Stimulated activated CD8-positive, alpha-beta memory T cell treated with anti-CD3 and anti-CD28 coated beads, Interleukin-7, amount 100 ng/mL, for 1 hour (primary cell): ENCODE data around the gene ATRNL1.
"Not testable (repeated sequence)": the region's sequence is repeated elsewhere in the genome, so short reads cannot be mapped to it uniquely, and the experiment has no call there.

ENCODE experiments used
- DNase-seq, 2 donors: peaks; one replicate each; pipeline ENCODE4 v3.0.0-alpha.2; 2020; ENCODE audit warnings: low read depth in 2 of 2

The ATRNL1 gene

GRCh38 chr10:115624448-115624847, 531.3 kb downstream of the ATRNL1 start:
- DNase-seq, result no peak

DNA sequence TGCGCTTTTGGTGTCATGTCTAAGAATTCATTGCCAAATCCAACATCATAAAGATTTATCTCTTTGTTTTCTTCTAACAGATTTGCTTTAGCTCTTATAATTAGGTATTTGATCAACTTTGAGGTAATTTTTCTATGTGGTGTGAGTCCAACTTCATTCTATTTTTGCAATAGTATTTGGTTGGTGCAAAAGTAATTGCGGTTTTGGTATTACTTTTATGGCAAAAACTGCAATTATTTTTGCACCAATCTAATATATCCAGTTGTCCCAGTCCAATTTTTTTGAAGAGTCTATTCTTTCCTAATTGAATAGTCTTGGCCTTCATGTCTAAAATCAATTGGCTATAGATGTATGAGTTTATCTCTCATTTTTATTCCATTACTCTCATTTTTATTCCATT, 535.5 kb downstream of the ATRNL1 start:
- DNase-seq, result no peak

GRCh38 chr10:115638246-115638645, 545.1 kb downstream of the ATRNL1 start:
- no peak for DNase-seq

DNA sequence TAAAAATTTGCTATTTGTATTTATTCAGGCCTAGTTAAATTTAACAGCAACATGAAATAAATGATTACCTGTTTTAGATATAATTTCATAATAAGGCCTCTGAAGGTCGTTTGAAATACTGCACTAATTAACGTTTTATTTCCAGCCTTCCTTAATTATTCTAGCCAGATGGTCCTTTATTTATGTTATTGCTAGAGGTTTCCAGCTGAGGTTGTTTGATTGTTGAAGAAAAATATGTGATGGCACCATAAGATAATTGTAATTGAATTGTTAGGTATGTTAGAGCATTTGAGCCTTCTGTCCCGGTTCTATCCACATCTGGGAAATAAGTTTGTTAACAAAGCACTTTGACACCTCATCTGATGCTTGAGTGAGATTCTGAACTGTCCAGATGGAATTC, 556.1 kb downstream of the ATRNL1 start:
- no peak for DNase-seq

GRCh38 chr10:115653473-115653872, 560.3 kb downstream of the ATRNL1 start:
- DNase-seq, result no peak

DNA sequence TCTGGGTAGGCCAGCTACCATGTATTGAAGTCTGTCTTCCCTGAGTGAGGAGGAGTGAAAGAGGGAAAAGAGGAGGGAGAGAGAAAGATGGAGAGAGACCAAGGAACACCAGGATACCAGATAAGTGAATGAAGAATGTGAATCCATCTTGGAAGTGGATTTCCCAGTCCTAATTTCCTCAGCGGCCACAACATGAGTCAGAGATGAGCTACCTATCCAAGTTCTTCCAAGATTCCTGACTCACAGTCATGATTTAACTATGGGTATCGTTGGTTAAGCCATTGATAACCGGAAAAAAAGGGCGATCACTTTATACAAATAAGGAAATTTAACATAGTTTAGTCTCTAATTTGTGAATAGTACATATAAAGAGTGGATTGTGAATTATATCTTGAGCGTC, 561.8 kb downstream of the ATRNL1 start:
- DNase-seq, result no peak

- no peak for DNase-seq
Observed at GRCh38 chr10:115657161-115657860, 564.1 kb downstream of the ATRNL1 start.

GRCh38 chr10:115659616-115660015, 566.5 kb downstream of the ATRNL1 start:
- DNase-seq, result no peak

GRCh38 chr10:115660391-115660790, 567.2 kb downstream of the ATRNL1 start:
- DNase-seq, result no peak

DNA sequence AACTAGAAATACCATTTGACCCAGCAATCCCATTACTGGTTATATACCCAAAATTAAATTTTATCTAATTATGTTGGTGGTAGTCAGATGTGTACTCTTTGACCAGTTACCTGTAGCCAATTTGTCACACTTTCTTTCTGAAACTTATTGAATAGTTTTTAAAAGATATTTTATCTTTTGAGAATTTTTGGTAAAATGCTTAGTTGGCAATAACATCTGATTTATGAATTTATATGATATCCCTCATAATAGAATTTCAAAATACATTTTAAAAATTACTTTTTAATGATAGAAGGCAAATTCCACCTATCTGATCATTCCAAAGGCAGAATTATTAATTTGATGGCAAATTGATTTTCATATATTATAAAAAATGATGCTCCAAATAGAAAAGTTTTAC, 569.3 kb downstream of the ATRNL1 start:
- DNase-seq, result no peak

DNA sequence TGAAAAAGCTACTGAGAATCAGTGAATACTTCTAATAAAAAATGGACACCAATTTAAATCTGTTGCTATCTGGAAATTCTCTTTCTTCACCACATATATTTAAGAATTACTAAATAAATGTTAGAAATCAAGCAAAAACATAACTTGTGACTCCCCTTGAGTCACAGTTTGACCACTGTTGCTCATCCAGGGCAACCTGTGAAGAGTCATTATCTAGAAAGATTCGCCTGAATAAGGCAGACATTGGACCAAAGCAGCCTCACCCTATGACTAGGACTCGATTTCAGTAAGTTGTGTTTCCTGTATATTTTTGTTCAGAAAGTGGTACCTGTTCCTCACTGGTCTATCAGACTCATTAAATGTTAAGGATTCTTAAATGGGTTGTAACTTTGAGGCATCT, 572.4 kb downstream of the ATRNL1 start:
- DNase-seq, result no peak

- DNase-seq, result no peak
Observed at GRCh38 chr10:115674496-115674895, 581.3 kb downstream of the ATRNL1 start.

GRCh38 chr10:115696747-115697146, 603.6 kb downstream of the ATRNL1 start:
- DNase-seq, result no peak

- DNase-seq, result no peak
Observed at GRCh38 chr10:115706026-115706425, 612.9 kb downstream of the ATRNL1 start.

GRCh38 chr10:115706488-115707076, 613.4 kb downstream of the ATRNL1 start:
- no peak for DNase-seq

DNA sequence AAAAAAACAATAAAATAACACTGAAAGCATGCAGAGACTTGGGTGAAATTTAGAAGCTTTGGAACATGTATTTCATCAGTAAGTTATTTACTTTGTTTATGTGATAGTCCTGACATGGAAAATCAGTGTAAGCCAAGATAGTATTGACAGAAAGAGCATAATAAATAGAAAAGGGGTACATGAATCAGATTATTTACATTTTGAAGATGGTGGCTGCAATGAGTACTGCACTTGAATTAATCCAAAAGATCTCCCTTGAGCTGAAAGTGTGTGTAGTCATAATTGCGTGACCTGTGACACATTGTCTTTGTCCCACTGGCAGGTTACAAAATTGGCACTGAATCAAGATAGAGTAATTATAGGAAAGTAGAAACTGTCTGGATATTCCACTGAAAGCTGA, 617.0 kb downstream of the ATRNL1 start:
- DNase-seq, result no peak

DNA sequence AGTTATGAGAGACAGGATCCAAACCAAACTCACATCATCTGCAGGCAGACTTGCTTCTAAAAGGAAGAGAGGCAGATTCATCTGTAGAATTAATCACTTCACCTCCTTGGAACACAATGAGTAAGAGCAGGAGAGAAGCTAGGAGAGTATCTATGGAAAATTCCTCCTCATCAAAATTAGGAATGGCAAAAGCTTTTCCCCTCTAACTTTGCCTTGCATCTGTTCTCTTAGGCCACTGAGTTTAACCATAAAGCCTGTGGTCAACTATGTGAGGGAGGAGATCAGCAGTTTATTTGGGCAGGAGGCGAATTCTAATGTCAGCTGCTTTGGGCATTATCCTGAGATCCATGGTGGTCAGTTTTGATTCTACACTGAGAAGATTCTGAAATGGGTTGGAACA, 618.1 kb downstream of the ATRNL1 start:
- DNase-seq, result no peak

- no peak for DNase-seq
Observed at GRCh38 chr10:115720121-115720520, 627.0 kb downstream of the ATRNL1 start.

DNA sequence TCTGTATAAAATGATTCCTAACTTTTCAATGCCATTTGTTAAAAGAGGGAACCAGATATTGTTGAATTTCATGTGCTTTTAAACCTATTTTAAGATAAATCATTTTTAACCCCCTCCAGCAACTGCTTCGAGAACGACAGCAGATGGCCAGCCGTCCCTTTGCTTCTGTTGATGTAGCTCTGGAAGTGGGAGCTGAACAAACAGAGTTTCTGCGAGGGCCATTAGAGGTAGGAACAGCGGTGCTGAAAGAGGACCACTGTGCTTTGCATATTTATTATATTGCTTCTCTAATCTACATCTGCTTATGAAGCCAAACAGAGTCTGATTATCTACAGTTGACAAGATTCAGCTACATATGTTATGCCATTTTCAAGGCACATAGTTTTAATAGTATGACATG, 634.0 kb downstream of the ATRNL1 start:
- no peak for DNase-seq

- DNase-seq, result no peak
Observed at GRCh38 chr10:115744089-115744488, 650.9 kb downstream of the ATRNL1 start.

DNA sequence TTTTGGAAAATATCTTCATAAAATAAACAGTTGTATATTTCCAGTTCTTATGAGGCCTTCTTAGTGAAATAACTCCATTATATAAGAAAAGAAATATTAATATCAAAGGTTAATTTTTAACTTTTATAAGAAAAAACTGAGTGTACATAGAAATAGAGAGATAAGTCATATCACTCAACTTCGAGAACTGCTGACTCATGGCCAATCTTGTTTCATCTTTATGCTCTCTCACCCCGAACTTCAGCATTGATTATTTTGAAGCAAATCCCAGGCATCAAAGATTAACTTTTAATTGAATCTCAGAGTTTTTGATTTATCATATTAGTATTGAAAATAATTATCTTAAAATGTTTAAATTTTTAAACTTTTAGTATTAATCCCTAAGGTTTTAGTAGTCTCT, 652.8 kb downstream of the ATRNL1 start:
- no peak for DNase-seq

DNA sequence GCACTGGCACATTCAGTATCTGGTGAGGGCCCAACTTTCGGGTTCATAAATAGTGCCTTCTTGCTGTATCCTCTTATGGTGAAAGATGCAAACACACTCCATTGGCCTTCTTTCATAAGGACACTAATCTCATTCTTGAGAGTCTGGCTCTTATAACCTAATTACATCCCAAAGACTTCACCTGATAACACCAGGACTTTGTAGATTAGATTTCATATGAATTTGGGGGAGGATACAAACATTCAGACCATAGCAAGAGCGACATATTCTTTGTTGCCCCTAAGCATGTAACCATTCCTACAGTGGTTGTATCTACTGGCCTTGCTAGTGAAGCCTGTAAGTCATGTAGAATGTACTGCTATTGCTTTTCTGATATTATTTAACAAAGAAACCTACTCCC, 654.6 kb downstream of the ATRNL1 start:
- DNase-seq, result no peak

DNA sequence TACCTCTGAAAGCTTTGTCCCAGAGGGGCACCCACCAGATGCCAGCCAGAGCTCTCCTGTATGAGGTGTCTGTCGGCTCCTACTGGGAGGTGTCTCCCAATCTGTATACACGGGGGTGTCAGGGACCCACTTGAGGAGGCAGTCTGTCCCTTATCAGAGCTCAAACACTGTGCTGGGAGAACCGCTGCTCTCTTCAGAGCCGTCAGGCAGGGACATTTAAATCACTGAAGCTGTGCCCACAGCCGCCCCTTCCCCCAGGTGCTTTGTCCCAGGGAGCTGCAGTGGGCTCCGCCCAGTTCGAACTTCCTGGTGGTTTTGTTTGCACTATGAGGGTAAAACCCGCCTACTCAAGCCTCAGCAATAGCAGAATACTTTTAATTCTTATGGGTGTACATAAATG, 665.3 kb downstream of the ATRNL1 start:
- not testable (repeated sequence) for DNase-seq

GRCh38 chr10:115760131-115760530, 667.0 kb downstream of the ATRNL1 start:
- no peak for DNase-seq
